Esophagus muscularis mucosa (tissue), 4 donors: Measurements from ENCODE around the gene DLK1. TPM values are rescaled to one million over a fixed set of nuclear protein-coding genes. Genes with fewer than 3 reads are reported as not detected.

ENCODE experiments used
- DNase-seq: peaks from one replicate; pipeline ENCODE4 v3.0.0-alpha.2; 2017; ENCODE audit errors: extremely low spot score
- H3K27ac ChIP-seq, 4 donors: fragments of 200-600 bp; sonication (generic); replicated peaks in 1 of 4; 1 replicate in 3 of 4; 2 replicates in 1 of 4; pipeline ENCODE4 v1.5.1; 2016 to 2019; ENCODE audit warnings: mild to moderate bottlenecking in 1 of 4
- H3K27me3 ChIP-seq, 4 donors: fragments of 200-600 bp; sonication (generic); one replicate each; pipeline versions ENCODE4 v1.5.1 to v1.6.0; 2016 to 2019
- H3K36me3 ChIP-seq, 4 donors: fragments of 200-600 bp; sonication (generic); one replicate each; pipeline ENCODE4 v1.5.1; 2016 to 2019
- H3K4me1 ChIP-seq, 4 donors: fragments of 200-600 bp; sonication (generic); one replicate each; pipeline ENCODE4 v1.5.1; 2016 to 2019
- H3K4me3 ChIP-seq, 4 donors: fragments of 200-600 bp; sonication (generic); 1 replicate in 2 of 4; 2 replicates in 2 of 4; pipeline ENCODE4 v1.5.1; 2016 to 2019; ENCODE audit warnings: mild to moderate bottlenecking in 4 of 4, moderate library complexity in 1 of 4
- H3K9me3 ChIP-seq, 4 donors: fragments of 200-600 bp; sonication (generic); 1 replicate in 3 of 4; 2 replicates in 1 of 4; pipeline ENCODE4 v1.5.1; 2016 to 2019
- CTCF ChIP-seq, 3 experiments: fragments of 200-600 bp in 2 of 3; fragments of 450-650 bp in 1 of 3; sonication (generic) in 2 of 3; IDR thresholded peaks; one replicate each; pipeline ENCODE4 v1.5.1; 2017 to 2019; ENCODE audit warnings: antibody characterized with exemption in 3 of 3, mild to moderate bottlenecking in 2 of 3, moderate library complexity in 1 of 3
- EP300 ChIP-seq: sonication (generic); formaldehyde crosslinking; IDR thresholded peaks from one replicate; pipeline ENCODE4 v1.6.1; 2017; ENCODE audit warnings: antibody characterized with exemption
- POLR2A ChIP-seq: fragments of 450-650 bp; IDR thresholded peaks from one replicate; pipeline ENCODE4 v1.6.1; 2017; ENCODE audit warnings: antibody characterized with exemption, moderate library complexity, mild to moderate bottlenecking, low read depth
- POLR2AphosphoS5 ChIP-seq, 2 donors: sonication (generic); formaldehyde crosslinking; IDR thresholded peaks; one replicate each; pipeline ENCODE4 v1.6.1; 2017; ENCODE audit warnings: antibody characterized with exemption in 2 of 2
- WGBS: methylation state at CpG from one replicate; pipeline ENCODE4 v1.1.5; 2018; 5-methylcytosine and 5-hydroxymethylcytosine counted together
- intact Hi-C: fragments of 100-400 bp; cut with DNase I; formaldehyde crosslinking; loops from one replicate; pipeline ENCODE4 v1.15.1; 2023
- total RNA-seq, 4 donors: library from RNA; depleted of rRNA; stranded (reverse); fragments of >200 nt; gene quantifications; one replicate each; pipeline versions ENCODE4 v1.1.0 to v1.2.1, GENCODE V29; 2016

The DLK1 gene
- total RNA-seq, 4 donors from 2014 or later, result 0.33 TPM; not detected in 3

DNA sequence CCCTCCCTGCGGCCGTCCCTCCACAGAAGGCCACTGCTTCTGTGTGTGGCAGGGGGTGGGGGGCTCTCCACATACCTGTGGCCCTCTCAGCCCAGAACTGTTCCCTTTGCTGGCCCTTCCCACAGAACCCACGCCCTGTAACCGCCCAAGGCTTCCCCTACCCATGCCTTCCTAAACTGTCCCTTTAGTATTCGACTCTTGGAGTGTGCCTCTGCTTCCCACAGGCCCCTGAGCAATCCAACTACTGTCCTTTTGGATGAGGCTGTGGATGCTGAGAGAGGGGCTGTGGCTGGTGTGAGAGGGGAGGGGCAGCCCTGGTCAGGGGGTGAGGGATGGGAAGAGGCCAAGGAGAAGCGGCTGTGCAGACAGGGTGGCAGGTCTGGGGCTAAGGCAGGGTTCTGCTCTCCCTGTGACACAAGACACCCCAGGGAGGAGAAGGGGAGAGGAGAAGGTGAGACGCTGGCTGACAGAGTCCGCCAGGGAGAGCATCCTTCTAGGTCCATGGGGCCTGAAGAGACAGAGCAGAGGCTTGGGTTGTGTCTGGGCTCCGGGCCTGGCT lies 46.0 kb downstream of the DLK1 start:
- no peak for DNase-seq
- Histone ChIP-seq H3K9me3 (peaks cover 0 to 19% (median 8%) of the 10 kb centered on the region in 4 donors), H3K4me3 (no peak overlapping the region), H3K27me3 (peaks cover 0 to 33% (median 0%) of the 10 kb centered on the region in 4 donors), H3K36me3 (no peaks in the 10 kb centered on the region), H3K4me1 (no peaks in the 10 kb centered on the region), H3K27ac (no peak overlapping the region)
- intact Hi-C loops, result no loop called here
- WGBS, result 83% methylated on average over 9 of the region's 9 CpGs
- TF ChIP-seq CTCF (IDR thresholded peaks at IDR 0.05) (no peak), POLR2AphosphoS5 (IDR thresholded peaks at IDR 0.05) (no peak), EP300 (no peak), POLR2A (no peak)

GRCh38 chr14:100773331-100774163 lies 46.9 kb downstream of the DLK1 start:
- no peak for TF ChIP-seq POLR2A
- no peak for TF ChIP-seq EP300
- H3K27me3 ChIP-seq, result peaks cover 0 to 24% (median 0%) of the 10 kb centered on the region in 4 donors
- intact Hi-C loops, result no loop called here
- H3K27ac ChIP-seq, result no peak overlapping the region
- no peaks in the 10 kb centered on the region for H3K36me3 ChIP-seq
- WGBS, result 96% methylated on average over 7 of the region's 16 CpGs
- DNase-seq, result no peak
- peaks cover 0 to 19% (median 8%) of the 10 kb centered on the region in 4 donors for H3K9me3 ChIP-seq
- H3K4me3 ChIP-seq, result no peak overlapping the region
- H3K4me1 ChIP-seq, result no peaks in the 10 kb centered on the region

DNA sequence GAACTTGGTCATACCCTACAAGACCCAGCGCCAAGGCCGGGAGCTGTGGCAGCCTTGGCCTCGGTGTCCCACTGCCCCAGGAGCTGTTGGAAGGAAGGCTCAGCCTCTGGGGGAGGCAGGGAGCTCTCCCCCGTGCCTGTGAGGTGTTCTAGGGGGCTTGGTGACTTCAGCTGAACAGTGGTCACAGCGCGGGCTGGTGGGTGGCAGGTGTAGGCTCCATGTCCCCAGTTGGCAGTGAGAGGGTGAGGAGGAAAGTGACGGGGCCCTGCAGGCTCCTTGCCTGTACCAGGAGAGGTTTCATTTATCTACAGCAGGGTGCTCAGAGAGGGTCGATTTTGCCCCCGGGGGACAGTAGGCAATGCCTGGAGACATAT lies 47.5 kb downstream of the DLK1 start:
- no peaks in the 10 kb centered on the region for H3K36me3 ChIP-seq
- WGBS, result 94% methylated on average over 9 of the region's 9 CpGs
- peaks cover 0 to 20% (median 0%) of the 10 kb centered on the region in 4 donors for H3K27me3 ChIP-seq
- H3K9me3 ChIP-seq, result peaks cover 0 to 19% (median 8%) of the 10 kb centered on the region in 4 donors
- TF ChIP-seq POLR2A (no peak), EP300 (no peak), CTCF (IDR thresholded peaks at IDR 0.05) (no peak), POLR2AphosphoS5 (IDR thresholded peaks at IDR 0.05) (no peak)
- no peaks in the 10 kb centered on the region for H3K4me1 ChIP-seq
- H3K27ac ChIP-seq, result no peak overlapping the region
- no peak for DNase-seq
- no peak overlapping the region for H3K4me3 ChIP-seq
- intact Hi-C loops, result no loop called here

- H3K36me3 ChIP-seq, result no peaks in the 10 kb centered on the region
- no peak overlapping the region for H3K4me3 ChIP-seq
- H3K27me3 ChIP-seq, result peaks cover 0 to 12% (median 0%) of the 10 kb centered on the region in 4 donors
- no peak for DNase-seq
- H3K27ac ChIP-seq, result no peak overlapping the region
- no peak for TF ChIP-seq POLR2A
- TF ChIP-seq POLR2AphosphoS5 (IDR thresholded peaks at IDR 0.05), result no peak
- no peak for TF ChIP-seq CTCF (IDR thresholded peaks at IDR 0.05)
- no peak for TF ChIP-seq EP300
- intact Hi-C loops, result no loop called here
- WGBS, result 81% methylated on average over 5 of the region's 8 CpGs
- H3K4me1 ChIP-seq, result no peaks in the 10 kb centered on the region
- peaks cover 0 to 18% (median 8%) of the 10 kb centered on the region in 4 donors for H3K9me3 ChIP-seq
Measured at GRCh38 chr14:100775351-100775830, 48.7 kb downstream of the DLK1 start.

DNA sequence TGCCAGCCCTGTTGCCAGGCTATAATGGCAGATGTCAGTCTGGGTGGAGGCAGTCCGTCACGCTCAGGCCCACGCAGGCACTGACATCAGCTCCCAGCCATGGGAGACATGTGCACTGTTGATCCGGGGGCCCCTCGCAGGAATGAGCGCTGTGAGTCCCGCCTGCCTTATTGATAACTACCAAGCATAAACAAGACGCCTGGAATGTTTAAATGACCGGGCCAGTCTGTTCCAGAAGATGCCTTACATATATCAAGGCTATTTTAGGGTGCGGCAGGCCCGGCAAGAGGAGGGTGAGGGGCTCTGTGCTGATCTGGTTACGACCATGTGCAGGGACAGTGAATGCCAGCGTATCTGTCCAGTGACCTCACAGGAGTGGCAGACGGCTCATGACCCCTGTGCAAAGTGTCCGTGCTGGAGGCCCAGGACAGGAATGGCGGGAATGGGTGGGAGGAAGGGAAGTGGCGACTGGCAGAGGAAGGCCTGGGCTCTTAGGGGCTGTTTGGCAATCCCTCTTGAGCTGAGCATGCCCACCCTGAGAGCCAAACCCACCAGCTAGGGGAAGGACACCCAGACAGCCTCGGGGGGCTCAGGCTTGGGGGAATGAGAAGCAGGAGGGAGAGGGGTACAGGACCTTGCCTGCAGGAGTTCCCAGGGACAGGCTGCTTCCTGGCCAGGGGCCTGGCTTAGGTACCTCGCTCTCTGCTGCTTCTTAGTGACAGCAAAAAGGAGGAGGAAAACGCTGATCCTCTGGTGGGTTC lies 49.3 kb downstream of the DLK1 start:
- H3K27ac ChIP-seq, result no peak overlapping the region
- no peaks in the 10 kb centered on the region for H3K4me1 ChIP-seq
- DNase-seq, result no peak
- intact Hi-C loops, result no loop called here
- peaks cover 0 to 12% (median 4%) of the 10 kb centered on the region in 4 donors for H3K9me3 ChIP-seq
- H3K4me3 ChIP-seq, result no peak overlapping the region
- no peaks in the 10 kb centered on the region for H3K36me3 ChIP-seq
- TF ChIP-seq POLR2AphosphoS5 (IDR thresholded peaks at IDR 0.05) (no peak), EP300 (no peak), POLR2A (no peak), CTCF (IDR thresholded peaks at IDR 0.05) (no peak)
- peaks cover 0 to 17% (median 0%) of the 10 kb centered on the region in 4 donors for H3K27me3 ChIP-seq
- 67% methylated on average over 17 of the region's 20 CpGs for WGBS
